Uterus (tissue), 2 donors: Measurements from ENCODE around the gene B4GALT4.

Experiments used
- CTCF ChIP-seq, 4 experiments: fragments of 200-600 bp in 2 of 4; fragments of 450-650 bp in 2 of 4; sonication (generic) in 2 of 4; IDR thresholded peaks; one replicate each; pipeline ENCODE4 v1.5.1; 2016 to 2019; ENCODE audit warnings: antibody characterized with exemption in 4 of 4, mild to moderate bottlenecking in 2 of 4, moderate library complexity in 1 of 4
- POLR2A ChIP-seq, 2 donors: fragments of 450-650 bp; IDR thresholded peaks; one replicate each; pipeline ENCODE4 v1.6.1; 2016; ENCODE audit warnings: antibody characterized with exemption in 2 of 2, mild to moderate bottlenecking in 1 of 2, moderate library complexity in 1 of 2

- TF ChIP-seq CTCF (IDR thresholded peaks at IDR 0.05) (no peak), POLR2A (IDR thresholded peaks at IDR 0.05) (no peak)
Measured at GRCh38 chr3:119194237-119195150, 46.2 kb downstream of the B4GALT4 start.
